HG03442 (cell line): ENCODE results near the gene TRAPPC11.
"Not testable (repeated sequence)": the region's sequence is repeated elsewhere in the genome, so short reads cannot be mapped to it uniquely, and the experiment has no call there.

Source experiments
- ATAC-seq: cut with Tn5 transposase; IDR thresholded peaks from one replicate; pipeline ENCODE4 v1.9.1; 2021; ENCODE audit warnings: mild to moderate bottlenecking, moderate library complexity; ENCODE audit not compliant: unreplicated experiment

The TRAPPC11 gene

GRCh38 chr4:183659029-183659871, at the start of gene TRAPPC11, which contains the start of gene RWDD4:
Gene TRAPPC11, plus strand, starts transcription at chr4:183659293. Its CDS starts 4,575 bp downstream, at chr4:183663868.
Gene RWDD4, minus strand, starts transcription at chr4:183659185. Its CDS starts 233 bp downstream, at chr4:183658952.
- peak; percentile 99 for ATAC-seq

DNA sequence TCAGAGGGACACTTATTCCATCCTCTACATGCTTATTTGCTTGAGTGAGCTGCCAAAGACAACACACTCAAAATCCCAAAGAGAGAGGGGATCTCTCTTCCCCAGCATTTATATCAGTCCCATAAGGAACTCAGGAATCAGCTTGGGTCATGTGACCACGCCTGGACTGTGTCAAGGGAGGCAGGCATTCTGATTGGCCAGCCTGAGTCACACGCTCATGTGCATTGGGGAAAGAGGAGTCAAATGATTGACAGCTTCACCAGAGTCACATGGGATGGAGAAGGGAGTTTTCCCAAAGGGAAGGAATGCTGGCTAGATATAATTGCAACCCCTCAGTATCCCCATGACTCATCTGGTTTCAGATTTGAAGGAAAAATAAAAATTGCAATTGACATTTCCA, 49.1 kb upstream of the TRAPPC11 start:
- no peak for ATAC-seq

- no peak for ATAC-seq
Measured at GRCh38 chr4:183610613-183611012, 48.5 kb upstream of the TRAPPC11 start.

GRCh38 chr4:183611210-183611830, 47.8 kb upstream of the TRAPPC11 start:
- no peak for ATAC-seq

DNA sequence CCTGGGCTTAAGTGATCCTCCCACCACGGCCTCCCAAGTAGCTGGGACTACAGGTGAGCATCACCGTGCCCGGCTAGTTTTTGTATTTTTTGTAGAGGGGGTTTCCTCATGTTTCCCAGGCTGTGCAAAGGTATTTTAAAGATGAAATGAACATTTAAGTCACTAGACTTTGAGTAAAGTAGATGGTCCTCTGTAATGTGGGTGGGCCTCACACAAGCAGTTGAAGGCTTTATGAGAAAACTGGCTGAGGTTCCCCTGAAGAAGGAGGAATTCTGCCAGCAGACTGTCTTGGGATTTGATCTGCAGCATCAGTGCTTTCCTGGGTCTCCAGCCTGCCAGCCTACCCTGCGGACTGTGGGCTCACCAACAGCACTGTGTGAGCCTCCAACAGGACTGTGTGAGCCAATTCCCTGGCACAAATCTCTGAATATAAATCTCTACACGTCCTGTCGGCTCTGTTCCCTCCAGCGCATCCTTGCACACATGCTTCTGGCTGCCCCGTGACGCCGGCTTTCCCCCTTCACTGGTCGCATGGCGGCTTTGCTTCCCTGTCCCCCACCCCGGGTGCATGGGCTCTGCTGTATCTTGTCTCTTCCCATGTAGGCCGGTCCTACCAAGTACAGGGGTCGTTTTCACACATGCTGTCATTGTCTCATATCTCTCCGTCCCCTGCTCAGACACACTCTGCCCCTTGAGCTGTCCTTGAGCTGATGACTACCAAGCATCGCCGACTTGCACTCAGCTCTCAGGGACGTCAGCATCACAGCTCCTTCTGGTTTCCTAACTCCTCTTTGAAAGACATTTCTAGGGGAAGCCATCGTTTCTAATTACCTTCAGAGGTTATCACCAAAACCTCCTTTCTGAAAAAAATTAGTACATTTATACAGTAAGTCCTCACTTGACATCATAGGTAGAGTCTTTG, 46.5 kb upstream of the TRAPPC11 start:
- no peak for ATAC-seq

- ATAC-seq = no peak
Measured at GRCh38 chr4:183617075-183617474, 42.0 kb upstream of the TRAPPC11 start.

GRCh38 chr4:183618681-183619080, 40.4 kb upstream of the TRAPPC11 start:
- no peak for ATAC-seq

GRCh38 chr4:183620421-183620820, 38.7 kb upstream of the TRAPPC11 start:
- no peak for ATAC-seq

GRCh38 chr4:183621875-183622274, 37.2 kb upstream of the TRAPPC11 start:
- no peak for ATAC-seq

GRCh38 chr4:183624548-183624947, 34.5 kb upstream of the TRAPPC11 start:
- ATAC-seq = no peak

- ATAC-seq = no peak
Measured at GRCh38 chr4:183626168-183626567, 32.9 kb upstream of the TRAPPC11 start.

- not testable (repeated sequence) for ATAC-seq
Measured at GRCh38 chr4:183627286-183627685, 31.8 kb upstream of the TRAPPC11 start.

DNA sequence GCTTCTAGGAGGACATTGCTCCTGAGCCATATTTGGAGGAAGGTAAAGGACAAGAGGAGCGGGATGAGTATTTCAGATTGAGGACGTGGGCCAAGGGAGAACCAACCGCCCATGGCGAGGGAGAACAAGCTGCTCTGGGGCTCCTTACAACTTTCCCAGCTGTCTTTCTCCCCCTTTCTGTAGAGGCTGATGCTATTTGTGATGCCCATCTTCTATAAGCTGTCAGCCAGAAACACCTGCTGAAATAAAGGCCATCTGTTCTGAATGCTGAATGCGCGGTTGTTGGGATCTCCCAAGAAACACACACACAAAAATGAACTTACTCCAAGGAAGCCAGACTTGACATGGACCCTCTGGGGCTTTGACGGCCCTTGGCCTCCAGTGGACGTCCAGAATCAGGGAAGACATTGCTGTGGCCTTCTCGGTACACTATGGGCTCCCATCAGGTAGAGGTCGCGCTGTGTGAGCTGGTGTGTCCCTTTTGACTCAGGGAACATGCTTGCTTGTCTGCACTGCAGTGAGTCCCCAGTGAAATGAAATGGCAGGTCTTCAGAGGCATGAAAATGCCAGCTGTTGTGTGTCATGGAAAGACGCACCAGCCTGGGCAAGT, 31.0 kb upstream of the TRAPPC11 start:
- no peak for ATAC-seq

GRCh38 chr4:183631577-183632198, 27.4 kb upstream of the TRAPPC11 start:
- ATAC-seq = no peak

GRCh38 chr4:183632689-183633088, 26.4 kb upstream of the TRAPPC11 start:
- ATAC-seq = no peak

GRCh38 chr4:183633476-183634400, 25.4 kb upstream of the TRAPPC11 start:
- no peak for ATAC-seq

DNA sequence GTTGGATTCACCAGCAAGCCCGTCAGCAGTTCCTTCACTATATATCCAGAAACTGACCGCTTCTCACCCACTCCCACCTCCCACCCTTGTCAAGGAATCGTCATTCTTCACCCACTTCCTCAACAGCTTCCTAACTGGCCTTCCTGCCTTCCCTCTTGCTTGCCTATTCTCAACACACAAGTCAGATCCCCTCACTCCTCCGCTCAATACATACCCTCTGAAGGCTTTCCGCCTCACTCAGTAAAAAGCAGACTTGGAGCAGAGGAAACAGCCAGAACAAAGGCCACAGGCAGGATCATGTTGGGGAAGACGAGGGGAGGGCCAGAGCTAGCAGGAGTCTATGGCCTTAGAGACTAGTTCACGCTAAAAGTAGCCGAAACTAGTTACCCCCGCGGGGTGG, 23.8 kb upstream of the TRAPPC11 start:
- no peak for ATAC-seq

DNA sequence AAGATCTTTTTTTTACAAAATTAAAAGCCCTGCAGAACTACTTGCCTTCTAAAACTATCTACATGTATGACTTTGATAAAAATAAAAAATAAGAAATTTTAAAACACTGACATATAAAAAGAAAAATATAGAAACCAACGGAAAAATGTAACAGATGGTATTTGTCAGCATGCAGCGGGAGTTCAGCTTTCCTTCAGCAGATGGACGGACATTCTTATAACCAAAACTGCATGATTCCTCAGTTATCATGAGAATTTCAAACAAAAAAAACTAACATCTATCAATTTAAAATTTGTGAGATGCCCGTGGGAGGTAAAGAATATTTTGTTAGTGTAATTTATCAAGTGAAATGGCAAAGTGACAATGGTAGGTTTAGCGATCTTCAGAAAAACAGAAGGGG, 23.4 kb upstream of the TRAPPC11 start:
- no peak for ATAC-seq

DNA sequence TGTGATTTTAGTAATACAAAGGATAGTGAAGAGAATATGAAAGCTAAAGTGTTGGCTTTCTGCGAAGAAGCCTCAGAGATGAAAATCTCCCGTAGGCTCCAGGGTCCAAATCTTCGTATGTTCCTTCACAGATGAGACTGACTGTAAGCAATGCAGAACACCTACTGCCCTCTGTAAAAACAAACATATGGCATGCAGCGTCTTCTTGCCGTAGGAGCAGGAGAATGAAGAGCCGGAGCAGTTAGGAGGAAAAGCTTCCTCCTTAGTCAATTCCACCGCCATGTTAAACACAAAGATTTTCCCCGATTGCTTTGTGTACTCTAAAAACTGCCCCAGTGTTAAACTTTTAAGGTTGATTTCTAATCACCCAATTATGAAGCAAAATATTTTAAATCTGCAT, 22.6 kb upstream of the TRAPPC11 start:
- ATAC-seq = no peak
